Endothelial cell (in vitro differentiated cells): Measurements from ENCODE around the gene PSMB10. TPM values are rescaled to one million over a fixed set of nuclear protein-coding genes. Genes with fewer than 3 reads are reported as not detected.

ENCODE experiments used
- DNase-seq: peaks from one replicate; pipeline ENCODE4 v3.0.0; 2021; ENCODE audit warnings: low spot score
- H3K27ac Mint-ChIP-seq: one replicate; pipeline ENCODE4 v1.8.0; 2021; ENCODE audit warnings: mixed read lengths, inconsistent platforms; ENCODE audit not compliant: unreplicated experiment
- H3K27me3 Mint-ChIP-seq: one replicate; pipeline ENCODE4 v1.8.0; 2021; ENCODE audit warnings: mild to moderate bottlenecking, moderate library complexity, mixed read lengths, inconsistent platforms; ENCODE audit not compliant: unreplicated experiment
- H3K36me3 Mint-ChIP-seq: one replicate; pipeline ENCODE4 v1.8.0; 2021; ENCODE audit warnings: mild to moderate bottlenecking, low read depth, mixed read lengths, inconsistent platforms; ENCODE audit not compliant: unreplicated experiment
- H3K4me1 Mint-ChIP-seq: one replicate; pipeline ENCODE4 v1.8.0; 2021; ENCODE audit warnings: mild to moderate bottlenecking, mixed read lengths, inconsistent platforms; ENCODE audit not compliant: unreplicated experiment
- H3K4me3 Mint-ChIP-seq: one replicate; pipeline ENCODE4 v1.8.0; 2021; ENCODE audit warnings: mild to moderate bottlenecking, mixed read lengths, inconsistent platforms; ENCODE audit not compliant: unreplicated experiment
- H3K9me3 Mint-ChIP-seq: one replicate; pipeline ENCODE4 v1.8.0; 2021; ENCODE audit warnings: mixed read lengths, inconsistent platforms; ENCODE audit not compliant: unreplicated experiment
- total RNA-seq: library from RNA; stranded (reverse); fragmentation: NEBNext Ultra II Directional; extraction: Animal tissue kit (Norgen Biotek cat#: 25700); gene quantifications from one replicate; pipeline ENCODE4 v1.2.1, GENCODE V29; 2021; ENCODE audit not compliant: unreplicated experiment
- TF ChIP-seq, protein P1 (sequence below): fragments of 200-600 bp; sonication (generic); IDR thresholded peaks from one replicate; pipeline ENCODE4 v1.5.0; 2021; ENCODE audit warnings: antibody characterized with exemption; ENCODE audit not compliant: unreplicated experiment

PSMB10 gene
- total RNA-seq, 1 donor from 2014 or later: 15.3 TPM

DNA sequence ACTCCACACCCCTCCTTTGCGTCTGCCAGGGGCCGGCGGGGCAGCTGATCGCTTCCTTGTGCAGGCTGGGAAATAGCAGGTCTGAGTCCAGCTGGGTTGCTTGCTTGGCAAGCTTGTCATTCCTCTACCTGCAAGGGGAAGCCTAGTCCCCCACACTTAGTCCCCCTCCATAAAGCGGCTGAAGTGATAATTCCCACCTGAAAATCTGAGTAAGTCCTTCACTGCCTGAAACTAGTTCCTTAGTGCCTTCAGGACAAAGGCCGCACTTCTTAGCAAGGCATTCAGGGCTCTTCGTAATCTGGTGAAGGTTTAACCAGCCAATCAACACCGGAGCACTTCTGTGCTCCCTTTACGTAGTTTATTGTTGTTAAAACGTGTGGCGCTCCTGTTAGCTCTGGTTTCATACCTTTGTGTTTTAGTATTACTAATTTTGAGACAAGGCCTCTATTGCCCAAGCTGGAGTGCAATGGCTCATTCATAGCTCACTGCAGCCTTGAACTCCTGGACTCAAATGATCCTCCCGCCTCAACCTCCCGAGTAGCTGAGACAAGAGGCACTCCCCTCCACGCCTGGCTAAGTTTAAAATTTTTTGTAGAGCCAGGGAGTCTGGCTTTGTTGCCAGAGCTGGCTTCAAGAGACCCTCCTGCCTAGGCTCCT is 42.8 kb downstream of the PSMB10 start:
- no peak for DNase-seq
- Mint-ChIP-seq H3K4me3 (peak overlapping the region; percentile 97), H3K9me3 (no peaks in the 10 kb centered on the region), H3K27ac (peak overlapping the region; percentile 89), H3K36me3 (no peaks in the 10 kb centered on the region), H3K4me1 (peaks cover 35% of the 10 kb centered on the region), H3K27me3 (peaks cover 3% of the 10 kb centered on the region)
- TF ChIP-seq, protein P1, sequence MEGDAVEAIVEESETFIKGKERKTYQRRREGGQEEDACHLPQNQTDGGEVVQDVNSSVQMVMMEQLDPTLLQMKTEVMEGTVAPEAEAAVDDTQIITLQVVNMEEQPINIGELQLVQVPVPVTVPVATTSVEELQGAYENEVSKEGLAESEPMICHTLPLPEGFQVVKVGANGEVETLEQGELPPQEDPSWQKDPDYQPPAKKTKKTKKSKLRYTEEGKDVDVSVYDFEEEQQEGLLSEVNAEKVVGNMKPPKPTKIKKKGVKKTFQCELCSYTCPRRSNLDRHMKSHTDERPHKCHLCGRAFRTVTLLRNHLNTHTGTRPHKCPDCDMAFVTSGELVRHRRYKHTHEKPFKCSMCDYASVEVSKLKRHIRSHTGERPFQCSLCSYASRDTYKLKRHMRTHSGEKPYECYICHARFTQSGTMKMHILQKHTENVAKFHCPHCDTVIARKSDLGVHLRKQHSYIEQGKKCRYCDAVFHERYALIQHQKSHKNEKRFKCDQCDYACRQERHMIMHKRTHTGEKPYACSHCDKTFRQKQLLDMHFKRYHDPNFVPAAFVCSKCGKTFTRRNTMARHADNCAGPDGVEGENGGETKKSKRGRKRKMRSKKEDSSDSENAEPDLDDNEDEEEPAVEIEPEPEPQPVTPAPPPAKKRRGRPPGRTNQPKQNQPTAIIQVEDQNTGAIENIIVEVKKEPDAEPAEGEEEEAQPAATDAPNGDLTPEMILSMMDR: no peak

DNA sequence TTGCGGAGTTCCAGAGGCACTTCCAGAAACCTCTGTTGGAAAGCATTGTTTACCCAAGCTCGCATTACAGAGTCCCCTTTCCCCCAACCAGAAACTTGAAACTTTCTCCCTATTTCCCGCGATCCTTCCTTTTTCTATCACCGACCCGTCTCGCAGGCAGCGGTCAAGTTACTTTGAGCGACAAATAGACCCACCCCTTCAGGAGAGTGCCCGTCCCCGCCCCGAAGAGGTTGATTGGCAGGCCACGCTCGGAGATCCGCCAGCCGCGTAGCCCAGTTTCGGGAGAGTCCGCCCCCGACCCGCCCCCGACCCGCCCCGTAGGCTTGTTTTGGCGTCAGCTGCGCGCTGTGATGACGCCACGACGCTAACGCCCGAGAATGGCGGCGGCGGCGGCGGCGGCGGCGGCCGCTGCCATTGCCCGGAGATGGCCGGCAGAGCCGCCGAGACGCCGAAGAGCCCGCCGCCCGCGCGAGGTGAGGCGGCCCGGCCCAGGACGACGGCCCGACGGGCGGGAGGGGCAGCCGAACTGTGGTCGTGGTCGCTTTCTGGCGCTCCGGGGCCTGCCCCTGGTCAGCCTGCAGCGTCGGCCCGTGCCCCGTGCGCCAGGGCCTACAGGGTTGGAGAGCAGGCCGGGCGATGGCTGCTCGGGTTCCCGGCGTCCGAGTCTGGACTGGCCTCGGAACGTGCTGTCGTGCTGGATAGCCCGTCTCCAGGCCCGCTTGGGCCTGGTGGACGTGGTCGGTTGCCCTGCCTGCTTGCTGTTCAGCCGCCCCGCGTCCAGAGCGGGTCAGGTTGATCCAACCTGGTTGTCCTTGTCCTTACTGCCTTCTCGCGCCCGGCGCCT is 43.5 kb downstream of the PSMB10 start, which contains the start of gene PSKH1:
TSS of gene PSKH1 (plus strand) at position 356 of the 844 bp plus-strand sequence. CDS start 15,496 bp downstream, outside the sequence.
- H3K27me3 Mint-ChIP-seq: peaks cover 3% of the 10 kb centered on the region
- peak within 1 kb of the TSS; percentile 97 for H3K4me3 Mint-ChIP-seq
- no peaks in the 10 kb centered on the region for H3K9me3 Mint-ChIP-seq
- no peaks in the 10 kb centered on the region for H3K36me3 Mint-ChIP-seq
- peak within 1 kb of the TSS; percentile 92 for H3K27ac Mint-ChIP-seq
- TF ChIP-seq, protein P1: no peak
- peak; percentile 95 for DNase-seq
- peaks cover 34% of the 10 kb centered on the region for H3K4me1 Mint-ChIP-seq

GRCh38 chr16:67892375-67892774 is 44.3 kb downstream of the PSMB10 start:
- H3K36me3 Mint-ChIP-seq: no peaks in the 10 kb centered on the region
- peak overlapping the region; percentile 92 for H3K27ac Mint-ChIP-seq
- peak overlapping the region; percentile 92 for H3K4me3 Mint-ChIP-seq
- peaks cover 3% of the 10 kb centered on the region for H3K27me3 Mint-ChIP-seq
- H3K9me3 Mint-ChIP-seq: no peaks in the 10 kb centered on the region
- peaks cover 34% of the 10 kb centered on the region for H3K4me1 Mint-ChIP-seq
- TF ChIP-seq, protein P1: no peak
- no peak for DNase-seq

DNA sequence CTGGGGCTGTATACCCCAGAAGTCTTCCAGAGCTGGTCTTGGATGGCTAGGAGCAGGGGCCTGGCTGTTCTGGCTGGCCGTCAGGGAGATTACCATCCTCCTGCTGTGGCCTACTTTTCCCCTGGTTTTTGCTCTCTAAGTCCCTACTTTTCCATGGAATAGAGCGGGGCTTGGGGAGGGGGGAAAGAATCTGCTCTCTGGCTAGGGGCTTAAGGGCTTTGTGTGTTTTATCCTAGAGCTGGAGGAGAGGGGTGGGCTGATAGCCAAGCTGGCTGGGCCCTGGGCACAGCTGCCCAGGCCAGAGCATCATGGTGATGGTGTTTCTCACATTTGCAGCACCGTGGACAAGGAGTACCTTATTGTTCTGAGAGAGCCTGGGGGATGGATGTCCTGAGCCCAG is 48.3 kb downstream of the PSMB10 start:
- DNase-seq: no peak
- TF ChIP-seq, protein P1: no peak
- Mint-ChIP-seq H3K4me1 (peaks cover 11% of the 10 kb centered on the region), H3K36me3 (peaks cover 5% of the 10 kb centered on the region), H3K9me3 (no peaks in the 10 kb centered on the region), H3K27ac (no peak overlapping the region), H3K4me3 (no peak overlapping the region), H3K27me3 (peaks cover 3% of the 10 kb centered on the region)
